Stimulated activated CD4-positive, alpha-beta T cell treated with anti-CD3 and anti-CD28 coated beads, Interleukin-12 subunit alpha, Interleukin-12 subunit beta, amount 100 ng/mL, for 24 hours (primary cell): ENCODE measurements around the gene SHMT2.
A peak's percentile ranks its signal among the peaks of the same experiment; 100 is the strongest.
"Not testable (repeated sequence)": the region's sequence is repeated elsewhere in the genome, so short reads cannot be mapped to it uniquely, and the experiment has no call there.

Experiments
- DNase-seq, 2 experiments: peaks; one replicate each; pipeline ENCODE4 v3.0.0-alpha.2; 2020; ENCODE audit warnings: low read depth in 2 of 2

SHMT2 gene

GRCh38 chr12:57261428-57261865, 31.9 kb downstream of the SHMT2 start:
- DNase-seq, result no peak

DNA sequence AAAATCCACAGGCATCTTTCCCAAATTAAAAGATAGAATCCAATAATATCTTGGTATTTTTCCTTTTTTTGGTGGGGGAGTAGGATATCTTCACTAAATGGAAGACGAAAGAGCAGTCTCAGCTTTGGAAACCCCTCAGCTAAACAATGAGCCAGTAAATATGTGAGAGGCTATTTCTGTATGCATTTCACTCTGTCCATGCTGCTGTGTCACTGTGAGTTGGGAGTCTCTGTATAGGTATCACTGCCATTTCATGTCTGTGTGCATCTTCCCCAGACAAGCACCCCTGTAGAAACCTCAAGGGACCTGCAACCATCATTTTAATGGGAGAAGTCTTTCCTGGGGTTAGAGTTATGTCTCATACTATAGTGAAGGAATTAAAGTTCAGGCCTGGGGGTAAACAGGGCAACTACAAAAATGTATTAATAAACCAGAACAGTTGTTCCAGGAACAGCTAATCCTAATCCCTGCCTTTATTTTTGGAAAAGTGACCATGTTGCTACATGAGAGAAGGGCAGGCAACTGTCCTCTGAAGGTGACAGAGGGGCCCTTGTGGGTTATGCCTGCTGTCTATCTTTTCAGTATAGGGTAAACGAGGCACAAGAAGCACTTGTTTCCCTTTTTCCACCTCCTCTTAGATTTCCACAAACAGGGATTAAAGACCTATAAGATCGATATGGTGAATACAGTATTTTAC, 32.8 kb downstream of the SHMT2 start:
- no peak for DNase-seq

- DNase-seq, result no peak
Measured at GRCh38 chr12:57263096-57263495, 33.6 kb downstream of the SHMT2 start.

GRCh38 chr12:57266681-57267080, 37.2 kb downstream of the SHMT2 start:
- no peak for DNase-seq

DNA sequence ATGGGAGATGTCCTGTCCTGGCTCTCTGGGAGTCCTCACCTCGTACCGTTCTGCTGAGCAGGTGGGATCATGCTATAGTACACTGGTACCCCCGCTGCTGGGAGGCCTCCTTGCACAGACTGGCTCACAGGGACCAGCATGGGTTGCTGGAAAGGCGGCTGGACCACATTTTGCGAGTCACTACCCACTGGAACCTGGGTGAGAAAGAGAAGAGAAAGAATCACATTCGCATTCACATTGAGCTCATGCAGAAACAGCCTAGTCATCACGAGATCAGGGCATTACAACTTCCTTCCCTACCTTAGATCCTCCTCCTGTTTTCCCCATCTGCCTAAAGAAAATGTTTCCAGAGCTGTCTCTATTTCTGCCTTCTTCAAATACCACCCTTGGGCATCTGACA, 38.8 kb downstream of the SHMT2 start:
- DNase-seq, result peak; percentile 11 to 14

GRCh38 chr12:57270966-57271470, 41.5 kb downstream of the SHMT2 start:
- DNase-seq, result no peak

GRCh38 chr12:57272337-57273151, 43.0 kb downstream of the SHMT2 start:
- DNase-seq, result no peak

- no peak for DNase-seq
Measured at GRCh38 chr12:57273516-57273915, 44.0 kb downstream of the SHMT2 start.

- not testable (repeated sequence) for DNase-seq
Measured at GRCh38 chr12:57276233-57276632, 46.7 kb downstream of the SHMT2 start.

GRCh38 chr12:57276935-57277563, 47.5 kb downstream of the SHMT2 start:
- no peak for DNase-seq

DNA sequence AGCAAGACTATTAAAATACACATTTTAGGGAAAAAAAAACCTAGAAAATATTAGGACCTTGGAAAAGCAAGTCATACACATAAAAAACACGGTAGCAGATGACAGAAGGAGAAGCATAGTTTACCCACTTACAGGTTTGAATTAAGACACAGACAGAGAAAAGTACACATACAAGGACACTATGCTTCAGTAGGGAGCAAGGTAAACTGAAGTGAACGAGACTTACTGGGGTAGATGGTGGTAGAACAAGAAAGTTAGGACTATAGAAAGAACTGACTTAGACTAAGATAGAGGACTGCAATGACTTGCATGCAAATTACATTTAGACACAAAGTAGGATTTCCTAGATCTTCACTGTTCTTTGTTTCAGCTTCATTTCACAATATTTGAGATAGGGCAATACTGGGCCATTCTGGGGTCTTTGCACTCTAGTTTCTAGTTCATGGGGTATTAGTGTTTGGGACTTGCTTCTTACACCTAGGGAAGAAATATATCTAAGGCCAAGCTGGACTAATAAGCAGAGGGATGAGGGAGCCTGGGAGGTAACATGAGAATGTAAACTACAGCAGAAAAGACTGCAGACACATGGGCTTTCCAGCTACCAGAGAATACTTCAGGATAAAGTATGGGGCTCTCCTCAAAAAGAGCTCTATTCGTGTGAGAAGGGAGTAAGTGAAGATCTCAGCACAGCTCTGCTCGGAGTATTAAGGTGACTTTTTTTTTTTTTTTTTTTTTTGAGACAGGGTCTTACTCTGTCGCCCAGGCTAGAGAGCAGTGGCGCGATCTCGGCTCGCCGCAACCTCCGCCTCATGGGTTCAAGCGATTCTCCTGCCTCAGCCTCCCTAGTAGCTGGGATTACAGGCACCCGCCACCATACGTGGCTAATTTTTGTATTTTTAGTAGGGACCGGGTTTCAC, 49.2 kb downstream of the SHMT2 start:
- DNase-seq, result no peak

DNA sequence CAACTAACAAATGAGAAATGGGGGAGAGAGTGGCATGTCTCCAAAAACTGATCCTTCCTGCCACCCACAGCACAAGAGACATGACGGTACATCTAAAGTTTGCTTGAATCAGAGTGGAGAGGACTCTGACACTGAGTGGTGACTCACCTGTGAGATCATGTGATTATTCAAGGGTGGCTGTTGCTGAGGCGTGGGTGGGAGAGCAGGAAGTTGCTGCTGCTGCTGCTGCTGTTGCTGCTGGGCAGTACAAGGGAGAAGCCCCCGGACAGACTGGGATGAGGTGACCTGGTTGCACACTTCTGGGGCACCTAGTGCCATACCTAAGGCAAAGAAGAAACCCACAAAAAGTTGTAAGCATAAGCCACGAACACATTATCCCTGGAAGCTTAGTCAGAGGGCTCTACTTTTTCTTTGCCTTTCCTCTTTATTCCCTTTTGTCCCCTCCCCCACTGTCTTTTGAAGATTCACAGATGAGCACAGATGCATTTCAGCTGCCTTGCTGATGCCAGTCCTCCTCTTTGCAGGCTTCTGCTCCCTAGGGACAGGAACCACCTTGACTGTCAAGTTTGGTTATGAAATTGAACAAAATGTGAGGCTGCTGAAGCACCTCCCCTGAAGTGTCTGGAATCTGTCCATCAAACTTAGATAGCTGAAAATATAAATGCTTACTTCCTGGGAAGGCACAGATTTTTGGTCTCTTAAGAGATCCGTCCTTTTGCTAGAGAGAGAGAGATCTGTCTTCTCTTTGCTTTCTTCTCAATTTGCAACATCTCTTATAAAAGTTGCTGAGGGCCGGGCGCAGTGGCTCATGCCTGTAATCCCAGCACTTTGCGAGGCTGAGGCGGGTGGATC, 50.9 kb downstream of the SHMT2 start:
- DNase-seq, result peak; percentile 54 to 57

- DNase-seq, result not testable (repeated sequence)
Measured at GRCh38 chr12:57282073-57282472, 52.6 kb downstream of the SHMT2 start.
